GM18511 (cell line): ENCODE data around the gene NR1H3.
A peak's percentile ranks its signal among the peaks of the same experiment; 100 is the strongest.

ENCODE experiments used
- ATAC-seq: cut with Tn5 transposase; IDR thresholded peaks from one replicate; pipeline ENCODE4 v1.9.1; 2021; ENCODE audit warnings: mild to moderate bottlenecking, moderate library complexity; ENCODE audit not compliant: unreplicated experiment

Gene NR1H3

DNA sequence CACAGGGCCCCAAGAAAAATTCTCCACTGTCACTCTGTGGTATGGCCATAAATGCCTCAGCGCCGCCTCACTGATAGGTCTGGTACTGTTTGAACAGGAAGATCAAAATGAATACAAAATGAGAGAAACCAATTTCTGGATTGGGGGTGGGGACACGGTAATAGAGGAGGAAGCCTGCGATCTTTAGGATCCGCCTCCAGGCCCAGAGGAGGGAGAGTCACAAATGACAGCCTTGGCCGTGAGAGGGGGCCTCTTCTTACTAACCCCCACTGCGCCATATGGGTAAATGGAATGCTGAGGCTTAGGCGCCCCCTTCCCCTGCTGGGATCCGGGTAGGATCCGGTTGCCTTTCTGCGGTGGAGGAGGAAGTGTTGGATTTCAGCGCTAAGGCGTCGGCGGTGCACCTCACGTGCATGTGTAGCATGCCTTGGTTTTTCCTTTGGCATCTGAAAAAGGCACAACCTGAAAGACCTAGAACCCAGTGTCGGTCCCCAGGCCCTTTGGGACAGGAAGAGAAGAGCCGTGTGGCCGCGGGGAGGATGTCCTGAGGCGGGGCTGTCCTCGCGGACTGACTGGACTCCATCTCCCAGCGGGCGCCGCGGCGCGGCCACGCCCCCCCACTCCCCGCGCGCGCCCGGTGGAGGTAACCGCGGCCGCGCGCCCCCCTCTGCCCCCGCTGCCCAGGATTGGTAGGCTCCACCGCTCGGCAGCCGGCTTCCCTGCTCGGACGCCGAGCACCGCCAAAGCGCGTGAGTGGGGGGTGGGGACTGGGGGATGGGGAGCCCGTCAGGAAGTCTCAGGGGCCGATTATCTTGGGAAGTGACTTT, 11.4 kb downstream of the NR1H3 start:
- ATAC-seq: peak; percentile 54

DNA sequence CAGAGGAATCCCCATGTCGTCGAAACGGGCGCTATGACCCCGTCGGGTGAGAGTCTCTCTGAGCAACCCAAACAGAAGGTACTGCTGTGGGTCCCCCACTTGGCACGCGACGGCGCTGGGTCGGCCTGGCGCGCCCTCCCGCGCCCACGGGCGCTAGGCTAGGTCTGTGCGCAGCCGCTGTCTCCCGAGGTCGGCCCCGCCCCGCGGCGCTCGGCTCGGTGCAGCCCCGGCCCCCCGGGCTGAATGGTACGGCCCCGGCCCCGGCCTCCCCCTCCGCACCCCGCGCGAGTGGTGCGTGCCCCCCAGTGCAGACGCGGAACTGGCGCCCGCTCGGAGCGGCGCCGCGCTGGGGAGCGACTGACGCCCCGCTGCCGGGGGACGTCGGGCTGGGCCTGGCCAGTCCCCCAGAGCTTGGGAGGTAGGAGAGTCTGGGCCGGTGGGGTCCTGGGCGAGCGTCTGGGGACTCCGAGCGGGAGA, 12.1 kb downstream of the NR1H3 start, which contains the start of gene MADD:
TSS of gene MADD (plus strand) at position 305 of the 477 bp plus-strand sequence.
- ATAC-seq: peak; percentile 80

DNA sequence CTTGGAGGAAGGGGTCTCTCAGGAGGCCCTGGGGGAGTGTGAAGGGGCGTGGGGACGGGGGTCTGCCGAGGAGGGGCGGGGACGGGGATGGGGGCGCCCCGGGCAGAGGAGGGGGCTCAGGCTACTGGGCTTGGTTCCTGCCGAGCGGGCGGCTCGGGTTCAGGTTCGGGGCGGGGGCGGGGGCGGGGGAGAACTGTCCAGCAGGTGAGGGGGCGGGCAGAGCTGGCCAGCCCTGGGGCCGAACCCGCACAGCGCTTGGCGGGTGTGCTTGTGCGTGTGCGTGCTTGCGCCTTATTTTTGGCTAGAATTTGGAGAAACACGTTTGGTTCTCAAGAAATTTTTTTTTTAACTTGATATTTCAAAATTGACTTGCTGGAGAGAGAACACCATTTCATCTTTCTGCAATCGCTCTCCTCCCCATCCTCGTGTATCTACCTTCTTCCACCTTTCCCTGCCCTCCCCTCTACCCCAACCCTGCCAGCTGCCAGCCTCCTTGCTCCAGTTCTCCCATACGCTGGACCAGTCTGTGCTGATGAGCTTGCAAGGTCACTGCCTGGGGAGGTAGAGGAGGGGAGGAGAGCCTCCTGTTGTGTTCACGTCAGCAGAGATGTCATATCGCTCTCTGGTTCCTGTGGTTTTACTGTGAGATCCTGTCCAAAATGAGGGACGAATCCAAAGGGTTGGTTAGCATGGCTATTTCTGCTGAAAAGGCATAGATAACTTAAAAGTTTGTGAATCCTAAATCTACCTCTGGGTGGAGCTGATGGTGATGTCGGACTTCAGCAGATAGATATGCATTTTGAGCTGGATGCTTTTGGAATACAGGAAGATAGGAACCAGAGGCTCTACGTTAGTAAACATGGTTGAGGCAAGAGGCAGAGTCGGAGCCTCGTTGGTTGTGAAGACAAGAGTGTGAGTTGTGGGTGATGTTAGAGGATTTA, 12.8 kb downstream of the NR1H3 start:
- no peak for ATAC-seq

DNA sequence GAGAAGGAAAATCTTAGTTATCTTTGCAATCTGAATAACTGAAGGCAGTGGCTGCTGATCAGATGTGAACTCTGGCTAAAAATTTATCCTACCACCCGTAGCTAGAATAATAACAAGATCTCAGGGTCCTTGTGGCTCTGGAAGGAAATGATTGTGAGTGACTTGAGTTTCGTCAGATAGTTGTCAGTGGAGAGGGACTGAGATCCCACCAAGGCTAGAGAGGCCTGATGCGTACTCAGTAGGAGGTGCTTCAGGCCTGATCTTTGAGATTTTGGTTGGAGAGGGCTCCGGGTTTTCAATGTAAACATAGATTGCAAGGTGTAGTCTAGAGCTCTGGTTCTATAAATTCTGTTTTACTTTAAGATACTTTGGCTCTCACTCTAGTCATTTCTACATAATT, 13.5 kb downstream of the NR1H3 start:
- ATAC-seq: no peak

DNA sequence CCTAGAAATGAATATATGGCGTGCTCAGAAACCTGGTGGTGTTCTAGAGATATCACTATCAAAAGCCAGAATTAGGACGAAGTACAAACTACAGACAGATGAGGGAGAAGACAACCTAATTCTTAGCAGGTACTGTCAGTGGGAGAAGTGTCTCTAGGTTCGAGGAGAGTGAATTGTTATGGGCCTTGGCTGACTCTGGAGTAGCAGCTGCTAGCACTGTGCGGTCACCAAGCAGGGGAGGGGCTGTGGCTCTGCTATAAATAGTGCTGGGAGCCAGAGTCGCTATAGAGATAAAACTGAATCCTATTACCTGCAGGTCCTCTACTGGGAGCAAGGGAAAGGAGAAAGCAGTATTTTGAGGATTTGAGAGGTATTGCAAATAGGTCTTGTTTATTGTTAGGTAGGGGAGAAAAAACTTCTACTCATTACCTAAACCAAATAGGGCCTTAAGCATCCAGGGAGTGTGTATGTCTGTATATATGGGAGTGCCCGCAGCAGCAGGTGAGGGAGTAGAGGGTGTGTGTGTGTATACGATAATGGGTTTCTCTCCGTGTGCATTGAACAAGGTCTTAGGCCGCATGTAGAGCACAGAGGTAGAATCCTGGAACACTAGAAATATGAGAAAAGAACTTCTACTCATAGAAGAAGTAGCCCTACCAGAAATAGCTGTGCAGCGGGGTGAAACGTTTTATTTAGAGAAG, 14.3 kb downstream of the NR1H3 start:
- no peak for ATAC-seq

DNA sequence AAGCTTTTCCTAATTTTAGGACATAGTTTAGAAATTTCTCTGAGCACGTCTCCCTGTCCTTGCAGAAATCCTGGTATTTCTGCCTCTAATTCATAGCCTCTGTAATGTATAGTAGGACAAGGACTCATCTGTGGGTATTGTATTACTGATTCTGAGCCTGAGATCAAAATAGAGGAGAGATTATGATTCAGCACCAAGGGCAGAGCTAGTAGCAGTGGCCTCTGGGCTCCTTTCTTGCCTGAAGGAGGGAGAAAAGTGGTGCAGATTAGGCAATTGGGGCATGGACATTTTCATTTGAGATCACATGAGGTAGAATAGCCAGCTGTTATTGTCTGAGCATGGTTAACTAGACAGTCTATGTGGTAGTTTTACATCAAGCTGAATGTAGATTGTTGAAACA, 14.9 kb downstream of the NR1H3 start:
- ATAC-seq: no peak

DNA sequence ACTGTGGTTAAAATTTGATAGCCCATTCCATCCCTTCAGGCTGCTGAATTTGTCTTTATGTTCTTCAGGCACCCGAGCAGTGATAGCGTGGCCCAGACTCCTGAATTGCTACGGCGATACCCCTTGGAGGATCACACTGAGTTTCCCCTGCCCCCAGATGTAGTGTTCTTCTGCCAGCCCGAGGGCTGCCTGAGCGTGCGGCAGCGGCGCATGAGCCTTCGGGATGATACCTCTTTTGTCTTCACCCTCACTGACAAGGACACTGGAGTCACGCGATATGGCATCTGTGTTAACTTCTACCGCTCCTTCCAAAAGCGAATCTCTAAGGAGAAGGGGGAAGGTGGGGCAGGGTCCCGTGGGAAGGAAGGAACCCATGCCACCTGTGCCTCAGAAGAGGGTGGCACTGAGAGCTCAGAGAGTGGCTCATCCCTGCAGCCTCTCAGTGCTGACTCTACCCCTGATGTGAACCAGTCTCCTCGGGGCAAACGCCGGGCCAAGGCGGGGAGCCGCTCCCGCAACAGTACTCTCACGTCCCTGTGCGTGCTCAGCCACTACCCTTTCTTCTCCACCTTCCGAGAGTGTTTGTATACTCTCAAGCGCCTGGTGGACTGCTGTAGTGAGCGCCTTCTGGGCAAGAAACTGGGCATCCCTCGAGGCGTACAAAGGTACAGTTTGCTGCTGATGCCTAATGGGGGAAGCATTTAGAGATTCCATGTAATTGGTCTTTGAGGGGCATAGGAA, 16.9 kb downstream of the NR1H3 start:
- ATAC-seq: no peak

DNA sequence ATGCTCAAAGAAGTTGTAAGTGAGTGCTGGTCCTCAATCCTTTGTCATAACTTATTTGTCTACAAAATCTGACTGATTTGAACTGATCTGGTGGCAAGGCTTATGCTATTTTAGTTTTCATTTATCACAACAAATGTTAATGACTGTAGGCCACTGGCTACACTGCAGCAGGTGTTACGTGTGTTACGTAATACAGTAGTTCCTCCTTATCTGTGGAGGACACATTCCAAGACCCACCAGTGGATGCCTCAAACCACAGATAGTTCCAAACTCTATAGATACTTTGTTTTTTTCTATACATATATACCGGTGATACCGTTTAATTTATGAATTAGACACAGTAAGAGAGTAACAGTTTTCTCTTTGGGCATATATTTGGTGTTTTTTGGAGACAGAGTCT, 19.1 kb downstream of the NR1H3 start:
- ATAC-seq: no peak

DNA sequence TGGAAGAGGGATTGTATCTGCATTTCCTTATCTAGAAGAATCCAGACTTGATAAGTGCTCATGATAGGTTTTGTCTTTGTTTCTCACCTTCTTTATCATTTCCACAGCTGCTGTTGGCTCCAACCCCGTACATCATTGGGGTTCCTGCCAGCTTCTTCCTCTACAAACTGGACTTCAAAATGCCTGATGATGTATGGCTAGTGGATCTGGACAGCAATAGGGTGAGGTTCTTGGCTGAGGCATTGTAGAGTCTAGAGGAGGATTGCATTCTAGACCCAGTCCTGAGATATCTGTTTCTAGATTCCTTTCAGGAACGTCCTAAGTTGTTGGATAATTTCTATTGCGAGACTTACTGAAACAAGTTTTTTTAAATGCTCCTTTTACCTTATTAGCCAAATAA, 20.3 kb downstream of the NR1H3 start:
- no peak for ATAC-seq

DNA sequence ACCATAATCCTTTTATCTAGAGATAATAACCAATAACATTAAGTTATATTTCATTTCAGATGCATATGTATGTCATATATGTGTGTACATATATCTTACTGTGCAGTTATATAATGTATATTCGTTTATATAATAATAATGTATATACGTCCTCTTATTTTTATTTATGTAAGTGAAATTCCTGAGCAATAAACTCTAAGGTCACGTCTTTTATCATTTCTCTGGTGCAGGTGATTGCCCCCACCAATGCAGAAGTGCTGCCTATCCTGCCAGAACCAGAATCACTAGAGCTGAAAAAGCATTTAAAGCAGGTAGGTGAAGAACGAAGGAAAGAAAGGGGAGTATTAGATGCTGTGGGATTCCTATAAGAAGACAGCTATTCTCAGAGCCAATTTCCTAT, 21.0 kb downstream of the NR1H3 start:
- no peak for ATAC-seq

DNA sequence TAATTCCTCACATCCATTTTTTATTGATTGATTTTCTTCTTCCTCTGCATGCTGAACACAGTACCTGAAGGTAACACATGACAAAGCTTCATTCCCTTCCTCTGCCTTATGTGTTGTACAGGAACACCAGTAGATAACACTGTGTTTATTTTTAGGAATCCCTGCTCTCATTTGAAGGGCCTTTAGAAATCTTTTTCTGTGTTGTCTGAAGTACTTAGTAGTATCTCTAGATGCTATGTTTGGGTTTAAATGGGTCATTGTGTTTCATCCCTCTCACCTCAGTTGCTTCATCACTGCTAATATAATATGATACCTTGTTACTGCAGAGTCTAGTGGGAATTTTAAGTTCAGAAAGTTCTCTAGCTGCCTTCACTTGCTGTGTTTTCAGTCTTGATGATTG, 22.3 kb downstream of the NR1H3 start:
- no peak for ATAC-seq

DNA sequence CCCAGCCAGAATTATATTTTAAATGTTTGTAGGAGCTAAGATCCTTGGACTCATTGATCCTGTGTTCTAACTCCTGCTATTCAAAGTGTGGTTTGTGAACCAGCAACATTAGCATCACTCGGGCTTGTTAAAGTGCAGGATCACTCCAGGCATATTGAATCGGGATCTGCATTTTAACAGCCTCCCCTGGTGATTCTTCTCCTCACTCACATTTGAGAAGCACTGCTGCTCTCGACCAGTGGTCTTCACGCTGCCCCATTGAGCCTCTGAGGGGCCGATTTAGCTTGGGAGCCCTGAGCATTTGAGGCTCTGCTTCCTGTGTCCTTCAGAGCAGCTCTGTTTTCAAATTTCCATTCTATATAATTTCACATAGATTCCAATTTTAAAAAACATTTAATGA, 23.1 kb downstream of the NR1H3 start:
- no peak for ATAC-seq

DNA sequence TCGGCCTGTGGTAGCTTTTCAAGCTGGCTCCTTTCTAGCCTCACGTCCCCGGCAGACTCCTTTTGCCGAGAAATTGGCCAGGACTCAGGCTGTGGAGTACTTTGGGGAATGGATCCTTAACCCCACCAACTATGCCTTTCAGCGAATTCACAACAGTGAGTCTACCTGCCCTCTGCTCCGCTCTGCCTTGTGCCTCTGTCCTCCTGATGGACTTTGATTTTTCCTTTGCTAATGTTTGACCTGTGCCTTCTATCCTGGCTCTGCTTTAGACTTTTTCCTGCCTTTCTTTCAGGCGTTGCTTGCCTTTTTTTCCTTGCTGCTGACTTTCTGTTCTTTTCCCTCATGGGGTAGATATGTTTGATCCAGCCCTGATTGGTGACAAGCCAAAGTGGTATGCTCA, 24.7 kb downstream of the NR1H3 start:
- no peak for ATAC-seq

DNA sequence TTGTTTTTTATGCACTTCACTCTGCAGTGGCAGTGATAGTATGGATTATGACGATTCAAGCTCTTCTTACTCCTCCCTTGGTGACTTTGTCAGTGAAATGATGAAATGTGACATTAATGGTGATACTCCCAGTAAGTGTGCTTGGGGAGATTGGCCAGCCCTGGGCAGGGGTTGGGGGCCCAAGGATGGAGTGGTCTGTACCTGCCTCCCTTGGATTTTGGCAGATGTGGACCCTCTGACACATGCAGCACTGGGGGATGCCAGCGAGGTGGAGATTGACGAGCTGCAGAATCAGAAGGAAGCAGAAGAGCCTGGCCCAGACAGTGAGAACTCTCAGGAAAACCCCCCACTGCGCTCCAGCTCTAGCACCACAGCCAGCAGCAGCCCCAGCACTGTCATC, 26.4 kb downstream of the NR1H3 start:
- no peak for ATAC-seq

DNA sequence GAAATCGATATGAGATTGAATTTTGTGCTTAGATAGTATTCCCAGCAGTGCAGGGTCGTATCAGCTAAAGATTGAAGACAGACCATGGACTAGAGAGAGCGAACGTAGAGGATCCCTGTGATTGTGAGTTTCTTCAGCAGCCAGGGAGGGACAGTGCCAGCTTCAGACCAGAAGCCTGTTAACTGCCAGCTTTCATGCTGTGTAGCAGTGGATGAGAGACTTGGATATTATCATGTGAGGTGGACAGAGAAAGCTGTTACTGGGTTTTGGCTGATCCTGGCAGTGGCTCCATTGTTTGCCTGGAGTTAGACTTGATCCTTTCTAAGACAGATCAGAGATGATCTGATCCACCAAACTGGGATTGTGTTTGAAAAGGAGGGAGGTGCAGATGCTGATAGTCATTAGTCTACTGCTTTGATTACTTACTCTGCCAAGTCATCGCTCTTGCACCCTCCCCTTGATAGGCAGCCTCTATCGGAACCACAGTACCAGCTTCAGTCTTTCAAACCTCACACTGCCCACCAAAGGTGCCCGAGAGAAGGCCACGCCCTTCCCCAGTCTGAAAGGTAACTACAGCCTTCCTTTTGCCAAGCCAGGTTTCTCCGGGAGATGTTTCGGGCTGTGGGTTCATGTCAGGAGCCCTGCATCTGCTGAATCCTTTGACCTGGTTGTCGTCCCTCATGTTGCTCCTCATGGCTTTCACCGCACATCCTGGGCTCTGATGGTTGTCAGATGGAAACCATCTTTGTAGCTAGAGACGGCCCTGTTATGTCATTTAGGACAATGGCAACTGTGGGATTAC, 28.4 kb downstream of the NR1H3 start:
- no peak for ATAC-seq

DNA sequence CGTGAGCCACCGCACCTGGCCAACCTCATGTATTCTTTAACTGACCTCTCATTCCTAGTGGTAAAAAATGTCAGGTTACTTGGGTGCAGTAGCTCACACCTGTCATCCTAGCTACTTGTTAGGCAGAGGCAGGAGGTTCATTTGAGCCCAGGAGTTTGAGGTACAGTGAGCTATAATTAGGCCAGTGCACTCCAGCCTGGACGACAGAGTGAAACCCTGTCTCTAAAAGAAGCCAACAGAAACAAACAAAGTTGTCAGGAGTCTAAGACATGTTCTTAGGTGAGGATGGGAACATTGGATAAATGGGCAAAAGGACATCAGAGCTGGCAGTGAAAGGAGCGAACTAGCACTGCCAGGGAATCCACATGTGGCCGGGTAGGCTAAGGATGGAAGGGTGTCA, 30.3 kb downstream of the NR1H3 start:
- ATAC-seq: no peak

DNA sequence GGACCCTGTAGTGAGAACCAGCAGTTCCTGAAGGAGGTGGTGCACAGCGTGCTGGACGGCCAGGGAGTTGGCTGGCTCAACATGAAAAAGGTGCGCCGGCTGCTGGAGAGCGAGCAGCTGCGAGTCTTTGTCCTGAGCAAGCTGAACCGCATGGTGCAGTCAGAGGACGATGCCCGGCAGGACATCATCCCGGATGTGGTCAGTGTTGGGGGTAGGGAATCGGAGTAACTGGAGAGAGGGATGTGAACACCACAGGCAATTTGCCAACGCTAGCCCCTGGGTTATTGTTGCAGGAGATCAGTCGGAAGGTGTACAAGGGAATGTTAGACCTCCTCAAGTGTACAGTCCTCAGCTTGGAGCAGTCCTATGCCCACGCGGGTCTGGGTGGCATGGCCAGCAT, 32.1 kb downstream of the NR1H3 start:
- no peak for ATAC-seq

DNA sequence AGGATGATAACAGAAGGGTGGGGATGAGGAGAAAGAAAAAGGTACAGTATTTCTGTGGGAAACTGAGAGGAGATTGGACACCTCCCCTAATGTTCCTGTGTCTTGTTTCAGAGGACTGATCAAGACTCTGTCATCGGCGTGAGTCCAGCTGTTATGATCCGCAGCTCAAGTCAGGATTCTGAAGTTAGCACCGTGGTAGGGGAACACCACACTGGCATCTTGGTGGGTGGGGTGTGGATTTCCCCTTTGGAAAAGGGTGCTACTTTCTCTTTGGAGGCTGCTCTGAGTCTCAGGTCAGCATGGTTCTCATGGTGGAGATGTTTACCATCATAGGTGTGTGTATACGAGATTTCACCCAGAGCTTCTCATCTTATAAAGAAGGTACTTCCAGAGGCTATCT, 37.6 kb downstream of the NR1H3 start:
- ATAC-seq: no peak

DNA sequence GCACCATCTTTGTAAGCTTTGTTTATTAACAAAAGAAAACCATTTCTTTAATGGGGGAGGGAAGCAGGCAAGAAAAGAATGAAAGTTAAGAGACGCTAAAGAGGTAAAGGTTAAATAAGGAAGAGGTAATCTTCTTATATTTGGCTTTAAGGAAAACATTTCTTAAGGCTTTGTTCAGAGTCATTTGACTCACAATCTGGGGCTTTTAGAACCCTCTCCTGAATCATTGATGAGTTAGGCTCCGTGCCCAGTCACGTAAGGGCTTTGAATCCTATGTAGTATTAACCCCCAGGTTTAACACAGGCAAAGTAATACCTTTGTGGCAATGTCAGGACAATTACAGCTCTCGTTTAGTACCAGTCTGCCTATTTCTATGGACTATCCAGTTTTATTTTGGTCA, 38.2 kb downstream of the NR1H3 start:
- no peak for ATAC-seq

DNA sequence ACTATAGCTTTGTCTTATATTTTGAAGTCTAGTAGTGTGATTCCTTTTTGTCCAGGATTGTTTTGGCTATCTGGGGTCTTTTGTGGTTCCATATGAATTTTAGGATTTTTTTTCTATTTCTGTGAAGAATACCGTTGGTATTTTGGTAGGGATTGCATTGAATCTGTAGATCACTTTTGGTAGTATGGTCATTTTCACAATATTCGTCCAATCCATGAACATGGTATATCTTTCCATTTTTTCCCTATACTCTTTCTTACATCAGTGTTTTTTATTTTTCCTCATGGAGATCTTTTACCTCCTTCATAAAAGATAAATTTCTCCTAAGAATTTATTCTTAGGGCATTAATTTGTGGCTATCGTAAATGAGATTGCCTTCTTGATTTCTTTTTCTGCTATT, 41.3 kb downstream of the NR1H3 start:
- ATAC-seq: no peak
